ENCODE measurements around the gene DLGAP4.
"Not testable (repeated sequence)": the region's sequence is repeated elsewhere in the genome, so short reads cannot be mapped to it uniquely, and the experiment has no call there.

DLGAP4 gene

GRCh38 chr20:36499723-36500501 is 193.8 kb downstream of the DLGAP4 start:
- H3K9ac ChIP-seq (ENCODE audit: low read depth, low read length), result no peak overlapping the region
- H3K4me3 ChIP-seq (ENCODE audit: low read depth, low read length), result no peak overlapping the region
- peaks cover 73% of the 10 kb centered on the region for H3K36me3 ChIP-seq (ENCODE audit: control insufficient read depth, insufficient read depth, low read length)
- no peak overlapping the region for H3K27ac ChIP-seq (ENCODE audit: low read depth, low read length)
- no peaks in the 10 kb centered on the region for H3K9me3 ChIP-seq (ENCODE audit: control insufficient read depth, insufficient read depth, low read length)
- H3K27me3 ChIP-seq (ENCODE audit: control insufficient read depth, insufficient read depth, low read length), result no peaks in the 10 kb centered on the region
- H3K4me1 ChIP-seq (ENCODE audit: control insufficient read depth, insufficient read depth, low read length), result no peaks in the 10 kb centered on the region

GRCh38 chr20:36501367-36502006 is 195.3 kb downstream of the DLGAP4 start:
- Histone ChIP-seq H3K36me3 (ENCODE audit: control insufficient read depth, insufficient read depth, low read length) (peaks cover 78% of the 10 kb centered on the region), H3K27ac (ENCODE audit: low read depth, low read length) (no peak overlapping the region), H3K4me1 (ENCODE audit: control insufficient read depth, insufficient read depth, low read length) (no peaks in the 10 kb centered on the region), H3K9ac (ENCODE audit: low read depth, low read length) (no peak overlapping the region), H3K4me3 (ENCODE audit: low read depth, low read length) (no peak overlapping the region), H3K9me3 (ENCODE audit: control insufficient read depth, insufficient read depth, low read length) (no peaks in the 10 kb centered on the region), H3K27me3 (ENCODE audit: control insufficient read depth, insufficient read depth, low read length) (no peaks in the 10 kb centered on the region)

GRCh38 chr20:36504295-36504694 is 198.2 kb downstream of the DLGAP4 start:
- Histone ChIP-seq H3K4me3 (ENCODE audit: low read depth, low read length) (no peak overlapping the region), H3K9ac (ENCODE audit: low read depth, low read length) (no peak overlapping the region), H3K9me3 (ENCODE audit: control insufficient read depth, insufficient read depth, low read length) (no peaks in the 10 kb centered on the region), H3K4me1 (ENCODE audit: control insufficient read depth, insufficient read depth, low read length) (no peaks in the 10 kb centered on the region), H3K27ac (ENCODE audit: low read depth, low read length) (no peak overlapping the region), H3K27me3 (ENCODE audit: control insufficient read depth, insufficient read depth, low read length) (no peaks in the 10 kb centered on the region), H3K36me3 (ENCODE audit: control insufficient read depth, insufficient read depth, low read length) (peaks cover 72% of the 10 kb centered on the region)

- Histone ChIP-seq H3K27ac (ENCODE audit: low read depth, low read length) (no peak overlapping the region), H3K27me3 (ENCODE audit: control insufficient read depth, insufficient read depth, low read length) (no peaks in the 10 kb centered on the region), H3K9me3 (ENCODE audit: control insufficient read depth, insufficient read depth, low read length) (no peaks in the 10 kb centered on the region), H3K4me3 (ENCODE audit: low read depth, low read length) (no peak overlapping the region), H3K9ac (ENCODE audit: low read depth, low read length) (no peak overlapping the region), H3K4me1 (ENCODE audit: control insufficient read depth, insufficient read depth, low read length) (no peaks in the 10 kb centered on the region), H3K36me3 (ENCODE audit: control insufficient read depth, insufficient read depth, low read length) (peaks cover 61% of the 10 kb centered on the region)
Observed at GRCh38 chr20:36506253-36506652, 200.1 kb downstream of the DLGAP4 start.

GRCh38 chr20:36507746-36508145 is 201.6 kb downstream of the DLGAP4 start:
- no peaks in the 10 kb centered on the region for H3K9me3 ChIP-seq (ENCODE audit: control insufficient read depth, insufficient read depth, low read length)
- no peak overlapping the region for H3K9ac ChIP-seq (ENCODE audit: low read depth, low read length)
- peaks cover 52% of the 10 kb centered on the region for H3K36me3 ChIP-seq (ENCODE audit: control insufficient read depth, insufficient read depth, low read length)
- H3K27ac ChIP-seq (ENCODE audit: low read depth, low read length), result no peak overlapping the region
- no peaks in the 10 kb centered on the region for H3K4me1 ChIP-seq (ENCODE audit: control insufficient read depth, insufficient read depth, low read length)
- no peaks in the 10 kb centered on the region for H3K27me3 ChIP-seq (ENCODE audit: control insufficient read depth, insufficient read depth, low read length)
- no peak overlapping the region for H3K4me3 ChIP-seq (ENCODE audit: low read depth, low read length)

- H3K27ac ChIP-seq (ENCODE audit: low read depth, low read length), result no peak overlapping the region
- H3K27me3 ChIP-seq (ENCODE audit: control insufficient read depth, insufficient read depth, low read length), result no peaks in the 10 kb centered on the region
- no peaks in the 10 kb centered on the region for H3K4me1 ChIP-seq (ENCODE audit: control insufficient read depth, insufficient read depth, low read length)
- no peak overlapping the region for H3K4me3 ChIP-seq (ENCODE audit: low read depth, low read length)
- no peaks in the 10 kb centered on the region for H3K9me3 ChIP-seq (ENCODE audit: control insufficient read depth, insufficient read depth, low read length)
- H3K9ac ChIP-seq (ENCODE audit: low read depth, low read length), result no peak overlapping the region
- H3K36me3 ChIP-seq (ENCODE audit: control insufficient read depth, insufficient read depth, low read length), result peaks cover 43% of the 10 kb centered on the region
Observed at GRCh38 chr20:36519012-36519719, 213.0 kb downstream of the DLGAP4 start.

- H3K27me3 ChIP-seq (ENCODE audit: control insufficient read depth, insufficient read depth, low read length), result no peaks in the 10 kb centered on the region
- peaks cover 46% of the 10 kb centered on the region for H3K36me3 ChIP-seq (ENCODE audit: control insufficient read depth, insufficient read depth, low read length)
- no peak overlapping the region for H3K27ac ChIP-seq (ENCODE audit: low read depth, low read length)
- H3K9ac ChIP-seq (ENCODE audit: low read depth, low read length), result no peak overlapping the region
- no peak overlapping the region for H3K4me3 ChIP-seq (ENCODE audit: low read depth, low read length)
- no peaks in the 10 kb centered on the region for H3K9me3 ChIP-seq (ENCODE audit: control insufficient read depth, insufficient read depth, low read length)
- no peaks in the 10 kb centered on the region for H3K4me1 ChIP-seq (ENCODE audit: control insufficient read depth, insufficient read depth, low read length)
Observed at GRCh38 chr20:36519944-36520343, 213.8 kb downstream of the DLGAP4 start.

GRCh38 chr20:36521526-36521925 is 215.4 kb downstream of the DLGAP4 start:
- Histone ChIP-seq H3K4me3 (ENCODE audit: low read depth, low read length) (no peak overlapping the region), H3K4me1 (ENCODE audit: control insufficient read depth, insufficient read depth, low read length) (no peaks in the 10 kb centered on the region), H3K27me3 (ENCODE audit: control insufficient read depth, insufficient read depth, low read length) (no peaks in the 10 kb centered on the region), H3K9me3 (ENCODE audit: control insufficient read depth, insufficient read depth, low read length) (no peaks in the 10 kb centered on the region), H3K27ac (ENCODE audit: low read depth, low read length) (no peak overlapping the region), H3K9ac (ENCODE audit: low read depth, low read length) (no peak overlapping the region), H3K36me3 (ENCODE audit: control insufficient read depth, insufficient read depth, low read length) (peaks cover 48% of the 10 kb centered on the region)

GRCh38 chr20:36522412-36522811 is 216.3 kb downstream of the DLGAP4 start:
- not testable (repeated sequence) for H3K4me3 ChIP-seq (ENCODE audit: low read depth, low read length); H3K9me3 ChIP-seq (ENCODE audit: control insufficient read depth, insufficient read depth, low read length); H3K27ac ChIP-seq (ENCODE audit: low read depth, low read length); H3K27me3 ChIP-seq (ENCODE audit: control insufficient read depth, insufficient read depth, low read length); H3K9ac ChIP-seq (ENCODE audit: low read depth, low read length); H3K4me1 ChIP-seq (ENCODE audit: control insufficient read depth, insufficient read depth, low read length)
- H3K36me3 ChIP-seq (ENCODE audit: control insufficient read depth, insufficient read depth, low read length), result peaks cover 56% of the 10 kb centered on the region

GRCh38 chr20:36523341-36523740 is 217.2 kb downstream of the DLGAP4 start:
- no peaks in the 10 kb centered on the region for H3K27me3 ChIP-seq (ENCODE audit: control insufficient read depth, insufficient read depth, low read length)
- no peak overlapping the region for H3K4me3 ChIP-seq (ENCODE audit: low read depth, low read length)
- H3K4me1 ChIP-seq (ENCODE audit: control insufficient read depth, insufficient read depth, low read length), result no peaks in the 10 kb centered on the region
- no peak overlapping the region for H3K9ac ChIP-seq (ENCODE audit: low read depth, low read length)
- H3K36me3 ChIP-seq (ENCODE audit: control insufficient read depth, insufficient read depth, low read length), result peaks cover 49% of the 10 kb centered on the region
- H3K9me3 ChIP-seq (ENCODE audit: control insufficient read depth, insufficient read depth, low read length), result no peaks in the 10 kb centered on the region
- H3K27ac ChIP-seq (ENCODE audit: low read depth, low read length), result no peak overlapping the region

All from HUES48 (cell line).